Mucosa of rectum (tissue), 2 donors: Measurements from ENCODE around the gene CAMTA1.

Experiments used
- H3K27ac ChIP-seq, 2 donors: one replicate each; pipeline ENCODE4 v1.7.0; 2013; ENCODE audit warnings: inconsistent platforms in 2 of 2, low read depth in 2 of 2, low read length in 2 of 2
- H3K27me3 ChIP-seq, 2 donors: one replicate each; pipeline ENCODE4 v1.7.0; 2013; ENCODE audit warnings: low read length in 2 of 2; ENCODE audit not compliant: control insufficient read depth in 2 of 2, insufficient read depth in 2 of 2
- H3K36me3 ChIP-seq, 2 donors: one replicate each; pipeline ENCODE4 v1.7.0; 2013; ENCODE audit warnings: low read length in 2 of 2; ENCODE audit not compliant: control insufficient read depth in 2 of 2, insufficient read depth in 2 of 2
- H3K4me1 ChIP-seq, 2 donors: one replicate each; pipeline ENCODE4 v1.7.0; 2013; ENCODE audit warnings: low read length in 2 of 2, mild to moderate bottlenecking in 1 of 2; ENCODE audit not compliant: control insufficient read depth in 2 of 2, insufficient read depth in 2 of 2
- H3K4me3 ChIP-seq, 2 donors: one replicate each; pipeline ENCODE4 v1.7.0; 2013; ENCODE audit warnings: low read length in 2 of 2
- H3K9ac ChIP-seq, 2 donors: one replicate each; pipeline ENCODE4 v1.7.0; 2013; ENCODE audit warnings: low read length in 2 of 2, low read depth in 1 of 2, mild to moderate bottlenecking in 1 of 2
- H3K9me3 ChIP-seq, 2 donors: one replicate each; pipeline ENCODE4 v1.7.0; 2013; ENCODE audit warnings: low read length in 2 of 2; ENCODE audit not compliant: control insufficient read depth in 2 of 2
- donor health status: healthy.
- donor health status: Normal muscosa, but diverticular disease.

The CAMTA1 gene

DNA sequence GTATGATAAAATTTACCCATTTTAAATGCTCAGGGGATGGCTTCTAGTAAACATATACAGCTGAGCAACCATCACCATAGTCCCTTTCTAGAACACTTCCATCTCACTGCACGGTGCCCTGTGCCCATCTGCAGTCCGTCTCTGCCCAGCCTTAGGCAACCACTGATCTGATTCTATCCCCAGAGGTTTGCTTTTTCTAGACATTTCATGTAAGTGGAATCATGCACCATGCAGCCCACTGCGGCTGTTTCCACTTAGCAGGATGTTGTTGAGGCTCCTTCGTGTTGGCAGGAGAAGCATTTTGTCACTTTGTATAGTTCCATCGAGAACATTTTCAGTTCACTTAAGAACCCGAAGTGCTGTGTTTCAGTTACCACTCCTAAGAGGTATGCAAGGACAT lies 958.1 kb downstream of the CAMTA1 start:
- Histone ChIP-seq H3K36me3 (peaks cover 0 to 3% of the 10 kb centered on the region in 2 donors), H3K27me3 (no peaks in the 10 kb centered on the region), H3K27ac (no peak overlapping the region), H3K9ac (no peak overlapping the region), H3K4me3 (no peak overlapping the region), H3K4me1 (no peaks in the 10 kb centered on the region), H3K9me3 (no peaks in the 10 kb centered on the region)

- no peaks in the 10 kb centered on the region for H3K36me3 ChIP-seq
- H3K27ac ChIP-seq: no peak overlapping the region
- no peaks in the 10 kb centered on the region for H3K4me1 ChIP-seq
- H3K9me3 ChIP-seq: no peaks in the 10 kb centered on the region
- no peak overlapping the region for H3K9ac ChIP-seq
- H3K4me3 ChIP-seq: no peak overlapping the region
- H3K27me3 ChIP-seq: no peaks in the 10 kb centered on the region
Measured at GRCh38 chr1:7744882-7745281, 959.6 kb downstream of the CAMTA1 start.

DNA sequence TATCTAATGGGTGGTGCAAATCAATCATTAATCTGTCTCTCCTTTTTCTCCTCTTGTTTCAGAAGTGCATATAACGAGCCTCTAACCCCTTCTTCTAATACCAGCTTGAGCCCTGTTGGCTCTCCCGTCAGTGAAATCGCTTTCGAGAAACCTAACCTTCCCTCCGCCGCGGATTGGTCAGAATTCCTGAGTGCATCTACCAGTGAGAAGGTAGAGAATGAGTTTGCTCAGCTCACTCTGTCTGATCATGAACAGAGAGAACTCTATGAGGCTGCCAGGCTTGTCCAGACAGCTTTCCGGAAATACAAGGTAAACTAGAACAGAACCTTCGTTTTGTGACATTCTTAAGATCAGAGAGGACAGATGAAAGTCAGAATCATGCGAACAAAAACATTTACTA lies 960.5 kb downstream of the CAMTA1 start:
- H3K27me3 ChIP-seq: no peaks in the 10 kb centered on the region
- no peak overlapping the region for H3K27ac ChIP-seq
- no peaks in the 10 kb centered on the region for H3K9me3 ChIP-seq
- no peak overlapping the region for H3K4me3 ChIP-seq
- no peaks in the 10 kb centered on the region for H3K36me3 ChIP-seq
- no peaks in the 10 kb centered on the region for H3K4me1 ChIP-seq
- no peak overlapping the region for H3K9ac ChIP-seq

DNA sequence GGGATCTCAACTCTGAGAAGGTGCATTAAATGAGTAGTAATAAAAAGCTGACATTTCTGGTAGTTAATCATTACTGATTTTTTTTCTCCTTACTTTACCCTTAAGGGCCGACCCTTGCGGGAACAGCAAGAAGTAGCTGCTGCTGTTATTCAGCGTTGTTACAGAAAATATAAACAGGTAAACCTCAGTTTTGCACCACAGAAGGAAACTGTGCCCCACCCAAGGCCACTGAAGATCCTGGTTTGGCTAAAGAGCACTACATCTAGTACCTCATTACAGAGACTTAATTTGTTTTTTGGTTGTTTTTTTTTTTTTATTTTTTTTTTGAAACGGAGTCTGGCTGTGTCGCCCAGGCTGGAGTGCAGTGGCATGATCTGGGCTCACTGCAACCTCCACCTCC lies 962.4 kb downstream of the CAMTA1 start:
- Histone ChIP-seq H3K4me3 (no peak overlapping the region), H3K36me3 (no peaks in the 10 kb centered on the region), H3K9me3 (no peaks in the 10 kb centered on the region), H3K4me1 (peaks cover under 1 to 2% of the 10 kb centered on the region in 2 donors), H3K9ac (no peak overlapping the region), H3K27ac (no peak overlapping the region), H3K27me3 (no peaks in the 10 kb centered on the region)

DNA sequence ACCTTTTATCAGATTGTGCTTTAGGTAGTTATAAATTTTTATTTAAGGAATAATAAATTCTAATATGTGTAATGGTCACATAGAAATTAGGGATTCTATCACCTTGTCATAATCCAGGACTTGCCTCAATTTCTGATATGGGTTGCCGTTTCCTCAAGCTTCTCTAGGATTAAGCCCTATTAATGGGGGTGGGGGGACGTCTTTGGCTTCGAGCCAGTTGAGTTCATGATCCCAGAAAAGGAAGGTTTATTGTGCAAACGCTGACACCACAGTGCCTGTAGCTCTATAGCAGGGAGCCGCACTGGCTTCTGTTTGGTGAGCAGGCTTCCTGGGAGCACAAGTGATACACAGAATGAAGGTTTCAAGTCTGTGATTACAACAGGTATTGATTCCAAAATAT lies 963.9 kb downstream of the CAMTA1 start:
- H3K27ac ChIP-seq: no peak overlapping the region
- no peaks in the 10 kb centered on the region for H3K36me3 ChIP-seq
- H3K9me3 ChIP-seq: no peaks in the 10 kb centered on the region
- peaks cover 7% of the 10 kb centered on the region in 2 donors for H3K4me1 ChIP-seq
- H3K27me3 ChIP-seq: no peaks in the 10 kb centered on the region
- H3K4me3 ChIP-seq: no peak overlapping the region
- no peak overlapping the region for H3K9ac ChIP-seq

DNA sequence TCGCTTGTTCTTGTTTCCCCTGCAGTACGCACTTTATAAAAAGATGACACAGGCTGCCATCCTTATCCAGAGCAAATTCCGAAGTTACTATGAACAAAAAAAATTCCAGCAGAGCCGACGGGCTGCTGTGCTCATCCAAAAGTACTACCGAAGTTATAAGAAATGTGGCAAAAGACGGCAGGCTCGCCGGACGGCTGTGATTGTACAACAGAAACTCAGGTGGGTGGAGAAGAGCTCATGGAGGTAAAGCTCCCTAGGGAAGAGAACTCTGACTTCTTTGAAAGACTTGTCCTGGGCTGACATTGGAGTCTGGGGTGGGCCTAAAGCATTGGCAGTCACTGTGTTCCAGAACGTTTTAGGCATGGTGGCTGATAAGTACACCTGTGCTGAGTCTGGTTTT lies 965.9 kb downstream of the CAMTA1 start:
- Histone ChIP-seq H3K27me3 (no peaks in the 10 kb centered on the region), H3K36me3 (no peaks in the 10 kb centered on the region), H3K9me3 (no peaks in the 10 kb centered on the region), H3K4me1 (peaks cover 7% of the 10 kb centered on the region in 2 donors), H3K27ac (no peak overlapping the region), H3K4me3 (no peak overlapping the region), H3K9ac (no peak overlapping the region)

- H3K9me3 ChIP-seq: no peaks in the 10 kb centered on the region
- no peaks in the 10 kb centered on the region for H3K27me3 ChIP-seq
- H3K4me3 ChIP-seq: peak overlapping the region; percentile 54 to 64
- no peaks in the 10 kb centered on the region for H3K36me3 ChIP-seq
- H3K4me1 ChIP-seq: peaks cover 7% of the 10 kb centered on the region in 2 donors
- no peak overlapping the region for H3K9ac ChIP-seq
- H3K27ac ChIP-seq: no peak overlapping the region
Measured at GRCh38 chr1:7752512-7753417, 967.5 kb downstream of the CAMTA1 start.

DNA sequence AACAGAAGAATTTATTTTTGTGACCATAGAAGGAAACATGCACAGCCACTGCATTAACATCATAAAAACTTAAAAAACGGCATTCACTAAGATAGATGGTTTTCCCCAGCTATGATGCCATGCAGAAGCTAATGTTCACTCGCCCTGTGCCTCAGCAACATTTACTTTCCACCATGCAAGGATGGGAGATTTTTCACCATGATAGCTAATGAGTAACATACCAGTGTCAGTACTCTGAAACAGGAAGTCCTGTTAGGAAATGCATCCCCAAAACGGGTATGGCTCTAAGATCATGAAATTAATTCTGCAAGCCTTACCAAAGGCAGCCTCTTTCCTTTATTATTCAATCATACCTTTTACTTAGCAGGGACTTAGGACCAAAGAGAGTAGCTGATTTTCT lies 968.4 kb downstream of the CAMTA1 start:
- H3K9me3 ChIP-seq: no peaks in the 10 kb centered on the region
- H3K27me3 ChIP-seq: no peaks in the 10 kb centered on the region
- peaks cover 7% of the 10 kb centered on the region in 2 donors for H3K4me1 ChIP-seq
- H3K36me3 ChIP-seq: no peaks in the 10 kb centered on the region
- H3K27ac ChIP-seq: no peak overlapping the region
- H3K9ac ChIP-seq: no peak overlapping the region
- H3K4me3 ChIP-seq: no peak overlapping the region

GRCh38 chr1:7754234-7754633 lies 969.0 kb downstream of the CAMTA1 start:
- Histone ChIP-seq H3K4me3 (no peak overlapping the region), H3K27ac (no peak overlapping the region)

DNA sequence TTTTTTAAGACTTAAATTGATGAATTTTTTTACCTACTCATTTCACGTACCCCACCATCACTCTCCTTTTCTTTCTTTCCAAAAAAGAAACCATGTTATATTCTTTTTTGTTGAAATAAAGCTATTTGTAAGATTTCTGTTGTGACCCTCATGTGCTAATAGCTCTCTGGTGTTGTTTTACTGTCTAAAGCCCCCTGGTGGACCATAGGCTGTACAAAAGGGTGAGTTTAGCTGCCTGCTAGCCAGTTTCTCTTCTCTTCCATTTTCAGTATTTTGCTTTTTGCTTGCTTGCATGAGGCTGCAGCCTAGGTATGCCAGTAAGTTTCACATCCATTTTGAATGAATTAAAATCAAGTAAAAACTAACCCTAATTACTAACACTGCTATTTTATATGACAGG lies 970.2 kb downstream of the CAMTA1 start:
- Histone ChIP-seq H3K36me3 (no peaks in the 10 kb centered on the region), H3K4me3 (no peak overlapping the region), H3K4me1 (peaks cover 7% of the 10 kb centered on the region in 2 donors), H3K27me3 (no peaks in the 10 kb centered on the region), H3K27ac (no peak overlapping the region), H3K9me3 (no peaks in the 10 kb centered on the region), H3K9ac (no peak overlapping the region)

More at GRCh38 chr1:7754234-7754633, 969.0 kb downstream of the CAMTA1 start:
- Histone ChIP-seq H3K9me3 (no peaks in the 10 kb centered on the region), H3K27me3 (no peaks in the 10 kb centered on the region), H3K4me1 (peaks cover 7% of the 10 kb centered on the region in 2 donors), H3K36me3 (no peaks in the 10 kb centered on the region), H3K9ac (no peak overlapping the region)
